HepG2 (cell line): ENCODE measurements around the gene RSBN1. TPM values are rescaled to one million over a fixed set of nuclear protein-coding genes. Genes with fewer than 3 reads are reported as not detected.

ENCODE experiments used
- ELF4 ChIP-seq: sonication (generic); formaldehyde crosslinking; IDR thresholded peaks from 2 replicates; pipeline ENCODE4 v1.5.0; 2020; ENCODE audit warnings: missing genetic modification reagents, mild to moderate bottlenecking, moderate library complexity, borderline replicate concordance
- HNRNPUL1 ChIP-seq: fragments of 200-400 bp; formaldehyde crosslinking; IDR thresholded peaks from 2 replicates; pipeline ENCODE4 v1.6.1; 2017; ENCODE audit warnings: low read depth, mild to moderate bottlenecking, low read length, moderate library complexity
- KMT2A ChIP-seq: sonication (generic); formaldehyde crosslinking; IDR thresholded peaks from 2 replicates; pipeline ENCODE4 v1.4.0; 2020; ENCODE audit warnings: missing genetic modification reagents
- NFE2 ChIP-seq: sonication (generic); formaldehyde crosslinking; IDR thresholded peaks from 2 replicates; pipeline ENCODE4 v1.4.0; 2020; ENCODE audit warnings: missing genetic modification reagents
- NFKB2 ChIP-seq: sonication (generic); formaldehyde crosslinking; IDR thresholded peaks from 2 replicates; pipeline ENCODE4 v1.4.0; 2020; ENCODE audit warnings: missing genetic modification reagents, borderline replicate concordance
- RBFOX2 ChIP-seq: fragments of 200-400 bp; formaldehyde crosslinking; IDR thresholded peaks from 2 replicates; pipeline ENCODE4 v1.6.1; 2017; ENCODE audit warnings: low read depth, mild to moderate bottlenecking, low read length
- SP4 ChIP-seq: sonication (generic); formaldehyde crosslinking; IDR thresholded peaks from 2 replicates; pipeline ENCODE4 v1.8.1; 2023; ENCODE audit warnings: mild to moderate bottlenecking, missing genetic modification reagents
- TBX2 ChIP-seq: sonication (generic); formaldehyde crosslinking; IDR thresholded peaks from 2 replicates; pipeline ENCODE4 v1.5.0; 2020; ENCODE audit warnings: missing genetic modification reagents, mild to moderate bottlenecking, borderline replicate concordance
- ZNF263 ChIP-seq: sonication (generic); formaldehyde crosslinking; IDR thresholded peaks from 2 replicates; pipeline ENCODE4 v1.4.0; 2020; ENCODE audit warnings: missing genetic modification reagents
- ZNF773 ChIP-seq: sonication (generic); formaldehyde crosslinking; IDR thresholded peaks from 2 replicates; pipeline ENCODE4 v1.4.0; 2020; ENCODE audit warnings: missing genetic modification reagents, borderline replicate concordance
- ZNF839 ChIP-seq: sonication (generic); formaldehyde crosslinking; IDR thresholded peaks from 2 replicates; pipeline ENCODE4 v1.4.0; 2020; ENCODE audit warnings: missing genetic modification reagents, mild to moderate bottlenecking, borderline replicate concordance
- polyA plus RNA-seq, 8 experiments: library from polyadenylated mRNA; depleted of rRNA in 3 of 8; stranded (reverse) in 7 of 8; unstranded in 1 of 8; fragments of >200 nt; fragmentation: Illumina TruSeq in 4 of 8; extraction: Trizol in 4 of 8; gene quantifications; 2 replicates each; pipeline versions ENCODE4 v1.2.1 to v1.2.3, GENCODE V29; 2011 to 2016; ENCODE audit warnings: low read depth in 4 of 8, missing spikeins in 1 of 8, mixed read lengths in 1 of 8; ENCODE audit not compliant: insufficient read depth in 1 of 8
- total RNA-seq, 5 experiments: library from RNA; depleted of rRNA; stranded (reverse); fragments of >200 nt; fragmentation: Illumina TruSeq; extraction: Trizol; gene quantifications; 2 replicates each; pipeline ENCODE4 v1.2.3, GENCODE V29; 2016; ENCODE audit warnings: low read depth in 1 of 5
- TF ChIP-seq, protein P1 (sequence below), 2 experiments: fragments of 450-650 bp in 1 of 2; sonication (generic) in 1 of 2; formaldehyde crosslinking in 1 of 2; IDR thresholded peaks; 2 replicates each; pipeline versions ENCODE4 v1.6.1 to v1.8.0; 2016 to 2022; ENCODE audit warnings: antibody characterized with exemption in 1 of 2, mild to moderate bottlenecking in 1 of 2, missing genetic modification reagents in 1 of 2
- TF ChIP-seq, protein P2 (sequence below), 2 experiments: sonication (generic) in 1 of 2; formaldehyde crosslinking in 1 of 2; IDR thresholded peaks; 2 replicates each; pipeline versions ENCODE4 v1.4.0 to v1.6.1; 2016 to 2020; ENCODE audit warnings: borderline replicate concordance in 1 of 2, low read depth in 1 of 2, mild to moderate bottlenecking in 1 of 2, missing genetic modification reagents in 1 of 2

RSBN1 gene
- total and polyA plus RNA-seq, 2 of the 13 experiments (the other 11 are each of a cell fraction or from before 2014, with no cell fraction given), result 8.3 to 10.4 TPM

DNA sequence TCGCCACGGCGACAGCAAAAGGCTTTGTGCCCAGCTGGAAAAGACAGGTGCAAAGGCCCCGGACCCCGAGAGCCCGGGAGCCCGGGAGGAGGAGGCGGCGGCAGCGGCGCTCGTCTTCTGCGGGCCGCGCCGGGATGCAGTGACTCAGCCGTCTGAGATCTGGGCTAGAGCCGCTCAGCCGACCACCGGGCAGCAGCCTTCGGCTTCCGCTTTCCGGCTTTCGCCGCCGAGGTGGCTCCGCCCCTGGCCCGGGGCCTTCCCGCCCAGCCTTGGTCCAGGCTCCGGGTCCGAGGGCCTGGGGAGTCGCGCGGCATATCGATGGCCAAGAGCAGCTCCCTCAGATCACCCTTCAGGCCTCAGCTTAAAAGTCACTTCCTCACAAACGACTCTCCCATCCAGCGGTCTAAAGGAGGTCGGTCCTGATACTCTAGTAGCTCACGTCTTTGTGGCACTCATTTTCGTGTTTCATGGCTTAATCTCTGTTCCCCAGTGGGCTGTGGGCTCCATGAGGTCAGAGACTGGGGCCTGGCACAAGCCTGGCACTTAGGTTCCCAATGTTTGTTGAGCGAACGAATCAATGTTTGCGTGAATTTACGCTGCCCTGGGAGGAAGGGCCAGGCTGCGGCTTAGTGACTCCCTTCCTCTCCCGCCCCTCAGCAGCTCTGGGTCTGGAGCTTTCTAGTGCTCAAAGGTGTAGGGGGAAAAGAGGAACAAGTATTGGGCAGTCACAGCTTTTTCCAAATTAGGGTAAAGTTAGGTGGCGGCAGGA lies 52.8 kb downstream of the RSBN1 start, which contains the start of gene PHTF1 (continued):
- TF ChIP-seq, protein P1, sequence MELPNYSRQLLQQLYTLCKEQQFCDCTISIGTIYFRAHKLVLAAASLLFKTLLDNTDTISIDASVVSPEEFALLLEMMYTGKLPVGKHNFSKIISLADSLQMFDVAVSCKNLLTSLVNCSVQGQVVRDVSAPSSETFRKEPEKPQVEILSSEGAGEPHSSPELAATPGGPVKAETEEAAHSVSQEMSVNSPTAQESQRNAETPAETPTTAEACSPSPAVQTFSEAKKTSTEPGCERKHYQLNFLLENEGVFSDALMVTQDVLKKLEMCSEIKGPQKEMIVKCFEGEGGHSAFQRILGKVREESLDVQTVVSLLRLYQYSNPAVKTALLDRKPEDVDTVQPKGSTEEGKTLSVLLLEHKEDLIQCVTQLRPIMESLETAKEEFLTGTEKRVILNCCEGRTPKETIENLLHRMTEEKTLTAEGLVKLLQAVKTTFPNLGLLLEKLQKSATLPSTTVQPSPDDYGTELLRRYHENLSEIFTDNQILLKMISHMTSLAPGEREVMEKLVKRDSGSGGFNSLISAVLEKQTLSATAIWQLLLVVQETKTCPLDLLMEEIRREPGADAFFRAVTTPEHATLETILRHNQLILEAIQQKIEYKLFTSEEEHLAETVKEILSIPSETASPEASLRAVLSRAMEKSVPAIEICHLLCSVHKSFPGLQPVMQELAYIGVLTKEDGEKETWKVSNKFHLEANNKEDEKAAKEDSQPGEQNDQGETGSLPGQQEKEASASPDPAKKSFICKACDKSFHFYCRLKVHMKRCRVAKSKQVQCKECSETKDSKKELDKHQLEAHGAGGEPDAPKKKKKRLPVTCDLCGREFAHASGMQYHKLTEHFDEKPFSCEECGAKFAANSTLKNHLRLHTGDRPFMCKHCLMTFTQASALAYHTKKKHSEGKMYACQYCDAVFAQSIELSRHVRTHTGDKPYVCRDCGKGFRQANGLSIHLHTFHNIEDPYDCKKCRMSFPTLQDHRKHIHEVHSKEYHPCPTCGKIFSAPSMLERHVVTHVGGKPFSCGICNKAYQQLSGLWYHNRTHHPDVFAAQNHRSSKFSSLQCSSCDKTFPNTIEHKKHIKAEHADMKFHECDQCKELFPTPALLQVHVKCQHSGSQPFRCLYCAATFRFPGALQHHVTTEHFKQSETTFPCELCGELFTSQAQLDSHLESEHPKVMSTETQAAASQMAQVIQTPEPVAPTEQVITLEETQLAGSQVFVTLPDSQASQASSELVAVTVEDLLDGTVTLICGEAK (IDR thresholded peaks at IDR 0.05), result no peak
- TF ChIP-seq, protein P1 (CRISPR knock-in tag; IDR thresholded peaks at IDR 0.05), result peak; percentile 16
- TF ChIP-seq SP4 (CRISPR knock-in tag) (0 out of 2 replicates have a peak, but pooled peaks have one; percentile 6), KMT2A (CRISPR knock-in tag) (peak; percentile 65), ZNF773 (CRISPR knock-in tag) (peak; percentile 76; the same call in 1 of the 2 replicates), RBFOX2 (peak; percentile 86), TBX2 (CRISPR knock-in tag) (peak; percentile 75; the same call in 1 of the 2 replicates), ZNF263 (CRISPR knock-in tag) (no peak), NFKB2 (CRISPR knock-in tag) (peak; percentile 60; the same call in 1 of the 2 replicates), NFE2 (CRISPR knock-in tag) (no peak), ZNF839 (CRISPR knock-in tag) (peak; percentile 77; the same call in 1 of the 2 replicates), HNRNPUL1 (no peak), ELF4 (CRISPR knock-in tag) (peak; percentile 87; the same call in 1 of the 2 replicates)
- TF ChIP-seq, protein P2, sequence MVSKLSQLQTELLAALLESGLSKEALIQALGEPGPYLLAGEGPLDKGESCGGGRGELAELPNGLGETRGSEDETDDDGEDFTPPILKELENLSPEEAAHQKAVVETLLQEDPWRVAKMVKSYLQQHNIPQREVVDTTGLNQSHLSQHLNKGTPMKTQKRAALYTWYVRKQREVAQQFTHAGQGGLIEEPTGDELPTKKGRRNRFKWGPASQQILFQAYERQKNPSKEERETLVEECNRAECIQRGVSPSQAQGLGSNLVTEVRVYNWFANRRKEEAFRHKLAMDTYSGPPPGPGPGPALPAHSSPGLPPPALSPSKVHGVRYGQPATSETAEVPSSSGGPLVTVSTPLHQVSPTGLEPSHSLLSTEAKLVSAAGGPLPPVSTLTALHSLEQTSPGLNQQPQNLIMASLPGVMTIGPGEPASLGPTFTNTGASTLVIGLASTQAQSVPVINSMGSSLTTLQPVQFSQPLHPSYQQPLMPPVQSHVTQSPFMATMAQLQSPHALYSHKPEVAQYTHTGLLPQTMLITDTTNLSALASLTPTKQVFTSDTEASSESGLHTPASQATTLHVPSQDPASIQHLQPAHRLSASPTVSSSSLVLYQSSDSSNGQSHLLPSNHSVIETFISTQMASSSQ (IDR thresholded peaks at IDR 0.05; ENCODE audit: low read depth), result no peak
- TF ChIP-seq, protein P2 (CRISPR knock-in tag; IDR thresholded peaks at IDR 0.05; ENCODE audit: borderline replicate concordance), result no peak
